SK-MEL-5 (cell line): ENCODE results near the gene PHIP. TPM values are rescaled to one million over a fixed set of nuclear protein-coding genes. Genes with fewer than 3 reads are reported as not detected.
"Not testable (repeated sequence)": the region's sequence is repeated elsewhere in the genome, so short reads cannot be mapped to it uniquely, and the experiment has no call there.

ENCODE experiments used
- DNase-seq: peaks from one replicate; pipeline ENCODE4 v3.0.0-alpha.2; 2016; ENCODE audit warnings: low read depth, low spot score
- in situ Hi-C: cut with HindIII; loops from 2 replicates; pipeline ENCODE4 v1.10.0; 2016; ENCODE audit warnings: low sequenced_read_pairs, high pct_unique_total_duplicates, low pct_unique_long_range_greater_than_20kb
- total RNA-seq: library from RNA; depleted of rRNA; stranded (reverse); fragments of >200 nt; shearing (Covaris generic); gene quantifications from 2 replicates; pipeline ENCODE4 v1.2.3, GENCODE V29; 2014

The PHIP gene
- total RNA-seq, 1 experiment from 2014 or later = 13.3 TPM

DNA sequence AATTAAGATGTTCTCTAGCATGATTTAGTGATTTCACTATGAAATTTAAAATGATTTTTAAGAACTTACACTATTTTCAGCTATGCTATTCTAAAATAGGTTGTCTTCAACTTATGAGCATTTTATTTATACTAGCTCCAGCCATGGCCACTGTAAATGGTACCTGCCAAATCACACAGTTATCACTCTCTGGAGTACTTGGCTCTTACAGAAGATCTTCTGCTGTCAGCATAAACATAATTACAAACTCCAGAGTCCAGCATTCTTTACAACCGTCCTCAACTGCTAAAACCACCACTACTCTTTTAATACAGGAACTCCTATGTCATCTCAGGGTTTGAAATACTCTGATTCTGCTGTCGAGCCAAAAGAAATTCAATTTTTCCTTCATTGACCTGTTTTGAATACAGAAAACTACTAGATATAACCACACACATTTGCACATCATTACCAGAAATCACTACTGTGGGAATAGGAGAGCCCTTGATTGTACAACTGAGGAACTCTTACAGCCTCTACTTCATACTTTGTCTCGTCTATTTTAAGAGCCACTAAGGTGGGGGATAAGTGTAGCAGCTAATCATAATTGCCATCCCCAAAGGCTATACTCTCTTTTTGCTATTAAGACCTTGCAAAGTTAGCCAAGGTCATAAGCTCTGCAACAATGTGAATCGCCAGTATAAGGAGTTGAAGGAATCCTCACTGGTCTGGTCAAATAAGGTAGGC is 93.7 kb downstream of the PHIP start:
- no peak for DNase-seq
- in situ Hi-C loops = no loop called here

DNA sequence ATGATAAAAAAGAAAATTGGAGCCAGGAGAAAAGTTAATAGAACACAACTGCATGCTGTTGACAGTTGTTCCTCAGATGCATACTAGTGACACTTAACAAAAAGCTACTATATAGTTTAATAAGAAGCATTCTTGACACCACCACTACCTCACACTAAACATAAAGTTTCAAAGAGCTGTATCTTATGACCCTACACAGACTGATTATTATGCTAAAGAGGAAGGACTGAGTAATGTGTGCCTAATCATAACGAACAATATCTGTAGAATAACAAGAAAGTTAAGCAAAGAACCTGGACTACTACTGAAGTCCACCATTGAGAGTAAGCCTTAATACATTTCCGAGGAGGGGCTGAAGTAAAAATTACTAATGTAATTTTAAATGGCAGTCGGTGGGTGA is 110.9 kb downstream of the PHIP start:
- in situ Hi-C loops = no loop called here
- DNase-seq = no peak

DNA sequence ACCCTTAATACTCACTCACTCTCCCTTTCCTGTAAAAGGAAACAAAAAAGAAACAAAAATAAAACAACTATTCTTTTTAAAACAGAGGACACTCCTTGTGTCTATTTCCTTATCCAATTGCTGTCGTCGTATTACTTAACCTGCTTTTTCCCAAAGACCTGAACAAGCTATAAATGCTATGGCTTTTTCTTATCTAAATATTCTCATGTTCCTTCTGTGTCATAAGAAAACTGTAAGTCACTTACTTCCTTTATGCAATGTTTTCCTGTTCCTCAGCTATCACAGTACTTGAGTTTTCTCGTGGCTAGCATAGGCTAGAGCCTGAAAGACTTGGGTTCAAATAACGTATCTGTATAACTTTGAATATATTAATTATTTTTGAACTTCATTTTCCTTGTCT is 111.5 kb downstream of the PHIP start:
- in situ Hi-C loops = no loop called here
- no peak for DNase-seq

DNA sequence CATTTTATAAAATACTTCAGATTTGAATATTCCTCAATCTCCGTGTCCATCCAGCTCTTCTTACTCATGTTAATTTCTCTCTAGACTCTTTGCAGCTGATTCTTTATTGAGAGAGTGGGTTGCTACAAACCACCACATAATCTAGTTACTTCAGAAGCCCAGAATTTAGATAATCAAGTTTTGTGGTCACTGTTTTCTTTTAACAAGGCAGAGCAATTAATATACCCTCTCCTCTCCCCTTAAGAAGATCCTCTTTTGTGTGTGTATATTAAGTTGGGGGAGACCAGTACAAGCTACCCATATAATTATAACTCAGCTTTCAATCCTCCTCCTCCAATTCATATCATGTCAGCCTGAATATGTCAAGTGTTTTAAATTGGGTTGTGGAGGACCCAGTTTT is 115.6 kb downstream of the PHIP start:
- in situ Hi-C loops = no loop called here
- DNase-seq = no peak

DNA sequence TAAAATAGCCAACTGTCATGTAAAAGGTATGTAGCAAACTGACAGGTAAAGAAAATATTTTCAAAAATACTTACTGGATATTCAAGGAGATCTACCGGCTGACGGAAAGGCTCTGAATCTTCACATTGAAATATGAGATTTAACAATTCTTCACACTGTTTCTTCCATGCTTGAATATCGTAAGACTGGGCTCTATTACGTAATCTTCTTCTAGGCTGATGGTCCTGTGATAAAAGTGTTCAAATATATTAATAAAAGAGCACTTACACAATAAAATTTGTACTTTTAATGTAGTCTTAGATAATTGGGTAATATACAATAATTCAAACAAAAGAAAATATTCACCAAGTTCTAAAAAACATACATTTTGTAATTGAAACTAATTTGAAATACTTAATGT is 123.3 kb downstream of the PHIP start:
- in situ Hi-C loops = no loop called here
- DNase-seq = peak; percentile 1

DNA sequence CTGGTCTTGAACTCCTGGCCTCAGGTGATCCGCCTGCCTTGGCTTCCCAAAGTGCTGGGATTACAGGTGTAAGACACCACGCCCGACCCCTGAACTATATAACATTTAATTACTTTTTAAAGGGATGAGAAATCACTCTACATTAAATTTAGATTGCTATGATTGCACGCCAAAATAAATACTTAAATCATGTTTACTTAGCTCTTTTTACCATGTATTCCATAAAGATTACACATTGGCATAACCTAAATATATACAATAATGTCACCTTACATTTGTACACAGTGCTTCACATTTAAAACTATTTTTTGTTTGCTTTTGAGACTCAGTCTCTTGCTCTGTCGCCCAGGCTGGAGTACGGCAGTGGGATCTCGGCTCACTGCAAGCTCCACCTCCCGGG is 124.3 kb downstream of the PHIP start:
- DNase-seq = no peak
- in situ Hi-C loops = no loop called here

DNA sequence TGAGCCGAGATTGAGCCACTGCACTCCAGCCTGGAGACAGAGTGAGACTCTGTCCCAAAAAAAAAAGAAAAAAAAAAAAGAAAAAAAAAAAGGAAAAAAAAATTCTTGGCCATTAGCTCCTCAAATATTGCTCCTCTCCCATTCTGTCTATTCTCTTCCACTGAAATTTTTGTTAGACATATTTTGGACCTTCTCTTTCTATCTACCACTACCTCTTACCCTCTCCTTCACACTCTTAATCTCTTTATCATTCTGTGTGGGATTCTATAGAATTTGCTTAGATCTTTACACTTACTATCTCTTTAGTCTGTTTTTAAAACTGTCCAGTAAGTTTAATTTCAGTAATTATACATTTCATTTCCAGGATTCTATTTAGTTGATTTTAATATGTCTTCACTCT is 125.7 kb downstream of the PHIP start:
- no peak for DNase-seq
- in situ Hi-C loops = no loop called here

DNA sequence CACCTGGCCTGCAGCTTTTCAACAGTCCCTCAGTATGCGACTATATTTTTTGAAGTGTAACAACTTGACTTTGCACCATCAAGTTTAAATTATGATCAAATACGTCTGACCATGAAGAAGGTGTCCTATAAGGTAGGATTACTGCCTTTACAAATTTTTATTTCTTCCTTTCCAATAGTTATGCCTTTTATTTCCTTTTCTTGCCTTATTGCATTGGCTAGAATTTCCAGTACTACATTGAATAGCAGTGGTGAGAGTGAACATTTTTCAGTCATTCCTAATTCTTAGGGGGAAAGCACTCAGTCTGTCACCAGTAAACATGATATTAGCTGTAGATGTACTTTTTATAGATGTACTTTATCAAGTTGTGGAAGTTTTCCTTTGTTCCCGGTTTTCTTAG is 129.3 kb downstream of the PHIP start:
- in situ Hi-C loops = no loop called here
- no peak for DNase-seq

DNA sequence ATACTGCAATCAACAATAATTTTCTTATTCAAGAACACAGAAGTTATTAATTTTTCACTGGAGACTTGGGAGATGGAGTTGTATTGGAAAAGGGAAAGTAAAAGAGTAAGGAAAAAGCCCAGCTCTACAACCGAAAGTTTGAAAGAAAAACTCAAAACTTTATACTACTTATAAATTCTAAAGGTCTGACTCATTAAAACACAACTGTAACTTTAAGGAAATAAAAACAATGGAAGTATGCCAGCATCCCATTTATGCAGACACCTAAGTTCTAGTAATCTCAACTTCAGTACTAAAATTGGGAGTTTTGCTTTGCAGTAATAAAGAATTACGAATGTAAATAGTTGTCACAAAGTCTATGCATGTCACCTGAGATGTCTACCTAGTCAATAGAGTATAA is 130.1 kb downstream of the PHIP start:
- DNase-seq = no peak
- in situ Hi-C loops = no loop called here

DNA sequence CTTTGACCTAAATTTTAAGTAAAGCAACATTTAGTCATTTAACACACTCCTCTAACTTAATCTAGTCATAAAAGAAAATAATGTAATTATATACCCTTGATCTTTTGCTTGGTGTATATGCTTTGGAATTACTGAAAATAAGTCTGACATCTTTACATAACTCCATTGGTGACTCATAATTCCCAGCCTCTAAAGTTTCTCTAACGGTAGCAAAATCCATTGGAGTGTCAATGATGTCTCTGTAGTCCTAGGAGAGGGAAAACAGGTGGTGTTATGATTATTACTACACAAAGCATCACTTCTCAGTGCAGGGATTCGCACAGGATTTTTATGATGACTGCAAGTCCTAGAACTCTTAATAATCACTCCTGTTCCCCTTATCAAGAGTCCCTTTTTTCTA is 130.5 kb downstream of the PHIP start:
- DNase-seq = no peak
- in situ Hi-C loops = no loop called here

DNA sequence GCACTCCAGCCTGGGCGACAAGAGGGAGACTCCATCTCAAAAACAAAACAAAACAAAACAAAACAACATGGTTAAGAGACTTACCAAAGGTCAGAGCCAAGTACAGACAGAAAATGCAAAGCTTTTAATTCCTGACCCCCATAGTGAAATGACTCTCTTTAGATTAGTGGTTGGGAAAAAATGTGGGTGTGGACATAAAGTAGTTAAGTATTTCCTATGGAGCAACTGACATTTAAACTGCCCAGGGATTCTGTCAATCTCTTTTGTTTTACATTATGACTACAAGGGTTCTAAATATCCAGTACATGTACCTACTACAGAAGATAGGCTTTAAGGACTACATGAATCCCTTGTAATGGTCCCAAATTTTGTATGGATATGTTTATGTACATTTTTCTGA is 135.6 kb downstream of the PHIP start:
- in situ Hi-C loops = no loop called here
- no peak for DNase-seq

DNA sequence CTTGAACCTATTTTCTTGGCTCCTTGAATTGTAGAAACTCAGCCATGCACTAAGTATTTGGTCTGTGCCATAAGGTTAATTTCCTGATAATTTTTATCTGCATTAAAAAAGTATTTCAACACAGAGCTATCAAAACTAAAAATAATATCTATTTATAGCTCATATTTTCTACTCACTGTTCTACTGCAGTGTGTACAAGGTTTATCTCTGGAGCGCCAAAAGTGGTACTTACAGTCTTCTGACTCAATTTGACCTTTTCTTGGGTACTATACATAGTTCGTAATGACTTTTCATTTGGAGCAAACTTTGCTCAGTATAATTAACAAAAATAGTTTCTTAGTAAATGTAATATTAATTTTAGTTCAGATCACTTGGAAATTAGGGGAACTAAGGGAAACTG is 141.5 kb downstream of the PHIP start:
- in situ Hi-C loops = no loop called here
- no peak for DNase-seq

DNA sequence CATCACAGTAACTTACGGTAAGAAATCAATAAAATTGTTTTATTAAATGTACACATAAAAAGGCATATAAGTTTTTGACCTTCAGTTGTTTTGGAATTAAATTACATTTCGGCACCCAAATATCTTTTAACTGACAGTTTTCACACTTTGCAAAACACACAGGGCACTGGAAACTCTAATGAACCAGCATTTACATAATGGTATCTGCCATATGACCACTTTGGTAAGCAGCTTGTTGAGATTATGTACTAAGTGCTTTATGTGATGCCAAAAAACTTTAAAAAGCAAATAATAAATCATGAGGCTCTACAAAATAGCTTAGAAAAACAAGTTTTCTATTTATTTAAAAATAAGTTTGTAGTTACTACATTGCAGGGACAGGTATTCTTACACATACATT is 142.5 kb downstream of the PHIP start:
- DNase-seq = no peak
- in situ Hi-C loops = no loop called here

DNA sequence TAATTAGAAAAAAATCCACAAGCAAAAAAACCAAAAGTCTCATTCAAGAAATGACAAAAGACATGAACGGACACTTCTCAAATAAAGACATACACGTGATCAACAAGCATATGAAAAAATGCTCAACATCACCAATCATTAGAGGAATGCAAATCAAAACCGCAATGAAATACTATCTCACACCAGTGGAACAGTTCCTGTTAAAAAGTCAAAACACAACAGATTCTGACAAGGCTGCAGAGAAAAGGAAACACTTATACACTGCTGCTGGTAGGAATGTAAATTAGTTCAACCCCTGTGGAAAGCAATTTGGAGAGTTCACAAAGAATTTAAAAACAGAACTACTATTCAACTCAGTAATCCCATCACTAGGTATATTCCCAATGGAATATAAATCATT is 152.7 kb downstream of the PHIP start:
- in situ Hi-C loops = no loop called here
- no peak for DNase-seq

DNA sequence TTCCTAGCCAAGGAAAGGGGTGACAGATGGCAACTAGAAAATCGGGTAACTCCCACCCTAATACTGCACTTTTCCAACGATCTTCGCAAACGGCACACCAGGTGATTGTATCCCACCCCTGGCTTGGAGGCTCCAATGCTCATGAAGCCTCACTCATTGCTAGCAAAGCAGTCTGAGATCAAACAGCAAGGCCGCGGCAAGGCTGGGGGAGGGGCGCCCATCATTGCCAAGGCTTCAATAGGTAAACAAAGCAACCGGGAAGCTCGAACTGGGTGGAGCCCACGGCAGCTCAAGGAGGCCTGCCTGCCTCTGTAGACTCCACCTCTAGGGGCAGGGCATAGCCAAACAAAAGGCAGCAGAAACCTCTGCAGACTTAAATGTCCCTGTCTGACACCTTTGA is 156.9 kb downstream of the PHIP start:
- in situ Hi-C loops, DNase-seq: not testable (repeated sequence)

DNA sequence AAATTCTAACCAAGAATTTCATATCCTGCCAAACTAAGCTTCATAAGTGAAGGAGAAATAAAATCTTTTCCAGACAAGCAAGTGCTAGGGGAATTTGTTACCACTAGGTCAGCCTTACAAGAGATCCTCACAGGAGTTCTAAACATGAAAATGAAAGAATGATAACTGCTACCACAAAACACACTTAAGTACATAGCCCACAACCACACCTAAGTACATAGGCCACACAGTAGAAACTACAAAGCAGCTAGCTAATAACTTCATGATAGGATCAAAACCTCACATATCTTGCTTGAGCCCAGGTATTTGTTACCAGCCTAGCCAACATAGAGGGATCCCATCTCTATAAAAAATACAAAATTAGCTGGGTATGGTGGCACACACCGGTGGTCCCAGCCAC is 160.3 kb downstream of the PHIP start:
- no peak for DNase-seq
- in situ Hi-C loops = no loop called here

DNA sequence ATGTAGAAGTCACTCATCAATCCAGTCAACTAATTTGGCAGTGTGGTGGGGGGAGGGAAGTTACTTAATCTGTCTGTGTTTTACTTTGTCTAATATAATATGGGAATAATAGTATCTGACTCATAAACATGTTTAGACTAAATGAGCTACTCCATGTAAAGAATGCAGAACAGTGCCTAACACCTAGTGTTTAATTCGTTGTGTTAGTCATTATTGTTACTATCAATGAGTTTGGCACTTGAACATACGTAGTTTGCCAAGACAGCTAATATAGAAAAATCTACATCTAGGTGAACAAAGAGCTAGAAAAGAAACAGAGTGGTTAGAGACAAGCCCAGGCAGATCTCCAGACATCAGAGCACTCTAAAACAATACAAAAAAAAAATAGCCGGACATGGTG is 161.6 kb downstream of the PHIP start:
- in situ Hi-C loops = no loop called here
- no peak for DNase-seq

DNA sequence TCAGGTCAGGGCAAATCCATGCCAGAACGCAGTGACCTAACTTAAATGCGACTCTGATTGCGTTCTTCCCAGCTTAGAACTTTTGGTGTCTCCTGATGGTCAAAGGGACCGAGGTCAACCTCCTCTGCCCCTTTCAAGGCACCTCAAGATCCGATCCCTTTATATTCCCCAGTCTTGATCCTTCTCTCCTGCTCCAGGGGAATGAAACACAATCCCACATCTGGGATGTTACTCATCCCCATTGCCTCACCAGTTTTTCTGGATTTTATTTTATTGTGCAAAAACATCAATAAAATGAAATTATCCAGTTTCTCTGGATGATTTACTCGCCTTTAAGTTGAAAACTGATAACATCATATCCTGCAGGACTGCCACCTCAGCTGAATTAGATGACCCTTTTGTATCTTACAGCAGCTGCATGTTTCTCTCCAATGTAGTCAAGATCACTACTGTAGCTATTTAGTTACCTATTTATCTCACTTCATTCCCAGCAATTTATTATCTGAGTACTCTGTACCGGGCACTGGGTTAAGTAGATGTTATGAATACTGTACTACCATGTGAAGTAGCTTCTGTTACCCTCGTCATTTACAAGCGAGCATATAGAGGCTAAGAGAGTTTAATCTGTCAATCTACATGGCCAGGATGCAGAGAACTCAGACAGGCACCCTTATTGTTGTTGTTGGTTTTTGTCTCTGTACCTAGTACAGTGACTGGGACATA is 166.7 kb downstream of the PHIP start:
- no peak for DNase-seq
- in situ Hi-C loops = no loop called here

DNA sequence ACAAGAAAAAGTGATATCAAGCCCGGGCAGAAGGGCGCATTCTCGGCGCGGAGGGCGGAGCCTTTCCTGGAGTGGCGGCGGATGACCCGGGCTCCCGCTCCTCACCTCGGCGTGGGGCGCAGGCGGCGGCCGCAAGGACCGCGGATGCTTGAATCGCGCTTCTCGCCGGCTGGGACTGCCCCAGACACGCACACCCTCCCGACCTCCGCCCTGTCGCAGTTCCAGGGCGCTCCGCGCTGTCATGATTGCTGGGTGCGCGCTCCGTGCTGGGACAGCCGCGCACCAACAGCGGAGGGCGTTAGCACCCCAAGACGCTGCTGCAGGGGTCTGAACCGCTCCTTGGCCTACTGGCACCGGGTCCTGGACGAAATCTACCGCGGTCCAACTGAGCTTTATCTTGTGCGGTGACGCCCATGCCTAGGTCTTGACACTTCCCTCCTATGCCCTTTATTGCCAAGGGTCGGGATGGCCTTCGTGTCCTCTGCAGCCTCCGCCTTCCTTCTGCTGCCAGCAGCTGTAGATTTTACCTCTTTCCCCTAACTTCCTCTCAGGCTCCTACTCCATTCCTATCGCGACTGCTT is 167.4 kb downstream of the PHIP start:
- in situ Hi-C loops = no loop called here
- DNase-seq = no peak
